H9 (cell line): ENCODE data around the gene KREMEN2. TPM values are rescaled to one million over a fixed set of nuclear protein-coding genes. Genes with fewer than 3 reads are reported as not detected.
A peak's percentile ranks its signal among the peaks of the same experiment; 100 is the strongest.

ENCODE experiments used
- DNase-seq: peaks from one replicate; pipeline ENCODE4 v3.0.0-alpha.2; 2017
- H2AFZ ChIP-seq: one replicate; pipeline ENCODE4 v1.6.1; 2013; ENCODE audit warnings: mild to moderate bottlenecking, low read length, control low read depth, moderate library complexity
- H2AK5ac ChIP-seq: 2 replicates; pipeline ENCODE4 v1.6.1; 2013; ENCODE audit warnings: low read length, control low read depth, mixed read lengths; ENCODE audit not compliant: insufficient read length
- H2BK120ac ChIP-seq: one replicate; pipeline ENCODE4 v1.6.1; 2013; ENCODE audit warnings: low read depth, mild to moderate bottlenecking, low read length, control low read depth, inconsistent platforms; ENCODE audit not compliant: poor library complexity, severe bottlenecking
- H2BK12ac ChIP-seq: 2 replicates; pipeline ENCODE4 v1.6.1; 2013; ENCODE audit warnings: low read length, control low read depth, mixed read lengths, low read depth; ENCODE audit not compliant: insufficient read length
- H2BK15ac ChIP-seq: 2 replicates; pipeline ENCODE4 v1.6.1; 2013; ENCODE audit warnings: low read depth, low read length, control low read depth
- H2BK20ac ChIP-seq: one replicate; pipeline ENCODE4 v1.6.1; 2013; ENCODE audit warnings: low read depth, mild to moderate bottlenecking, low read length, control low read depth, inconsistent platforms; ENCODE audit not compliant: poor library complexity, severe bottlenecking
- H2BK5ac ChIP-seq: 2 replicates; pipeline ENCODE4 v1.6.1; 2013; ENCODE audit warnings: low read length, control low read depth, mixed read lengths; ENCODE audit not compliant: insufficient read length
- H3K14ac ChIP-seq: 2 replicates; pipeline ENCODE4 v1.6.1; 2013; ENCODE audit warnings: low read length, control low read depth; ENCODE audit not compliant: insufficient read depth
- H3K18ac ChIP-seq: 2 replicates; pipeline ENCODE4 v1.6.1; 2013; ENCODE audit warnings: low read depth, mild to moderate bottlenecking, mixed read lengths, low read length, control low read depth; ENCODE audit not compliant: insufficient read length
- H3K23ac ChIP-seq: 2 replicates; pipeline ENCODE4 v1.6.1; 2013; ENCODE audit warnings: low read length, control low read depth, mixed read lengths, low read depth; ENCODE audit not compliant: insufficient read length
- H3K23me2 ChIP-seq: 2 replicates; pipeline ENCODE4 v1.6.1; 2013; ENCODE audit warnings: low read depth, mild to moderate bottlenecking, mixed read lengths, low read length, control low read depth; ENCODE audit not compliant: insufficient read length, poor library complexity, severe bottlenecking
- H3K27ac ChIP-seq: 2 replicates; pipeline ENCODE4 v1.5.1; 2013; ENCODE audit warnings: low read length, control low read depth, mixed read lengths, low read depth; ENCODE audit not compliant: insufficient read length
- H3K27me3 ChIP-seq: 2 replicates; pipeline ENCODE4 v1.6.1; 2013; ENCODE audit warnings: low read length, control low read depth, inconsistent platforms; ENCODE audit not compliant: insufficient read depth
- H3K4ac ChIP-seq: 2 replicates; pipeline ENCODE4 v1.6.1; 2013; ENCODE audit warnings: low read depth, mild to moderate bottlenecking, control low read depth, inconsistent platforms, low read length, moderate library complexity
- H3K4me1 ChIP-seq: 2 replicates; pipeline ENCODE4 v1.6.1; 2013; ENCODE audit warnings: low read length, control low read depth, inconsistent platforms; ENCODE audit not compliant: insufficient read depth
- H3K4me2 ChIP-seq: 2 replicates; pipeline ENCODE4 v1.6.1; 2013; ENCODE audit warnings: low read length, control low read depth, mixed read lengths; ENCODE audit not compliant: insufficient read length, insufficient read depth
- H3K56ac ChIP-seq: 2 replicates; pipeline ENCODE4 v1.6.1; 2013; ENCODE audit warnings: low read depth, mild to moderate bottlenecking, mixed read lengths, low read length, control low read depth; ENCODE audit not compliant: insufficient read length
- H3K79me1 ChIP-seq: 2 replicates; pipeline ENCODE4 v1.6.1; 2013; ENCODE audit warnings: low read depth, mild to moderate bottlenecking, moderate library complexity, low read length, control low read depth, inconsistent platforms; ENCODE audit not compliant: insufficient read depth, poor library complexity, severe bottlenecking
- H3K79me2 ChIP-seq: 2 replicates; pipeline ENCODE4 v1.6.1; 2013; ENCODE audit warnings: low read length, control low read depth, inconsistent platforms; ENCODE audit not compliant: insufficient read depth
- H3K9ac ChIP-seq: 2 replicates; pipeline ENCODE4 v1.6.1; 2013; ENCODE audit warnings: low read length, control low read depth, mixed read lengths; ENCODE audit not compliant: insufficient read length; ENCODE audit errors: extremely low read depth
- H3K9me3 ChIP-seq: one replicate; pipeline ENCODE4 v1.6.1; 2013; ENCODE audit warnings: low read depth, low read length, inconsistent platforms; ENCODE audit not compliant: control insufficient read depth
- H3T11ph ChIP-seq: one replicate; pipeline ENCODE4 v1.6.1; 2013; ENCODE audit warnings: mild to moderate bottlenecking, low read length, control low read depth, inconsistent platforms
- H4K20me1 ChIP-seq: one replicate; pipeline ENCODE4 v1.6.1; 2013; ENCODE audit not compliant: control insufficient read depth, insufficient read length, insufficient read depth
- H4K5ac ChIP-seq: 2 replicates; pipeline ENCODE4 v1.6.1; 2013; ENCODE audit warnings: low read depth, mild to moderate bottlenecking, mixed read lengths, low read length, control low read depth; ENCODE audit not compliant: insufficient read length
- H4K8ac ChIP-seq: replicated peaks from 2 replicates; pipeline ENCODE4 v1.6.1; 2013; ENCODE audit warnings: low read length, control low read depth, mixed read lengths, low read depth; ENCODE audit not compliant: insufficient read length
- H4K91ac ChIP-seq: 2 replicates; pipeline ENCODE4 v1.6.1; 2013; ENCODE audit warnings: low read depth, mild to moderate bottlenecking, moderate library complexity, mixed read lengths, low read length, control low read depth; ENCODE audit not compliant: insufficient read length
- H3K27ac Mint-ChIP-seq, 3 experiments: 2 replicates in 2 of 3; 3 replicates in 1 of 3; pipeline ENCODE4 v1.8.0; 2020 to 2021; ENCODE audit warnings: mixed read lengths in 3 of 3, mild to moderate bottlenecking in 1 of 3, moderate library complexity in 1 of 3
- H3K27me3 Mint-ChIP-seq: 2 replicates; pipeline ENCODE4 v1.8.0; 2021; ENCODE audit warnings: low read depth, mild to moderate bottlenecking, moderate library complexity, mixed read lengths
- H3K36me3 Mint-ChIP-seq, 3 experiments: 2 replicates in 2 of 3; 3 replicates in 1 of 3; pipeline ENCODE4 v1.8.0; 2020 to 2021; ENCODE audit warnings: low read depth in 3 of 3, mixed read lengths in 3 of 3; ENCODE audit not compliant: insufficient read depth in 1 of 3
- H3K4me1 Mint-ChIP-seq, 2 experiments: 2 replicates each; pipeline ENCODE4 v1.8.0; 2020; ENCODE audit warnings: mixed read lengths in 2 of 2
- H3K4me3 Mint-ChIP-seq, 2 experiments: 2 replicates in 1 of 2; 3 replicates in 1 of 2; pipeline ENCODE4 v1.8.0; 2020 to 2021; ENCODE audit warnings: mild to moderate bottlenecking in 2 of 2, mixed read lengths in 2 of 2, moderate library complexity in 1 of 2
- H3K9me3 Mint-ChIP-seq, 2 experiments: 2 replicates in 1 of 2; 3 replicates in 1 of 2; pipeline ENCODE4 v1.8.0; 2020; ENCODE audit warnings: mild to moderate bottlenecking in 2 of 2, mixed read lengths in 2 of 2, moderate library complexity in 1 of 2
- WGBS: extraction: QIAGEN DNeasy Blood & Tissue Kit; methylation state at CpG from one replicate; pipeline ENCODE4 v1.1.7; 2013; ENCODE audit warnings: missing lambda C conversion rate, low lambda C conversion rate, mixed read lengths; ENCODE audit not compliant: insufficient read length; ENCODE audit errors: extremely low coverage; 5-methylcytosine and 5-hydroxymethylcytosine counted together
- total RNA-seq: library from RNA; stranded (reverse); gene quantifications from 2 replicates; pipeline ENCODE4 v1.2.1, GENCODE V29; 2021
- TF ChIP-seq, protein P1 (sequence below): fragments of 200-600 bp; sonication (generic); conservative IDR thresholded peaks from 3 replicates; pipeline ENCODE4 v1.8.0; 2021; ENCODE audit warnings: antibody characterized with exemption, mild to moderate bottlenecking

KREMEN2 gene
- total RNA-seq, 1 experiment from 2014 or later, result 12.8 TPM

DNA sequence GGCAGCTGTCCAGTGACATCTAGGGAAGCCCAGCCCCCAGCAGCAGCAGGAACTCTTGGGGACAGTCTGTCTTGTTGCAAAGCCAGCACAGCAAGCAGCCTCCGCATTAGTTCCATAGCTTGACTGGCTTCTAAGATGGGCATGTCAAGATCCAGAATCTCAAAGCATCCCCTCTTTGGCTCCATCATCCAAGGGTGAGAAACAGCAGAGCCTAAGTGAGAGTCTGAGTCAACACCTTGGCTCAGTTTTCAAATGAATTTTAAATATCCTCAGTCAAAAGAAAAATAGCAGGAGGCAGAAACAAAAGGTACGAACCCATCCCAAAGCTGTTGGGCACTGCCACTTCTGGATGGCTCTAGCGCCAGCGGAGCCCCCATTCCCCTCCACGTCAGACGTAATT is 50.9 kb downstream of the KREMEN2 start:
- TF ChIP-seq, protein P1, sequence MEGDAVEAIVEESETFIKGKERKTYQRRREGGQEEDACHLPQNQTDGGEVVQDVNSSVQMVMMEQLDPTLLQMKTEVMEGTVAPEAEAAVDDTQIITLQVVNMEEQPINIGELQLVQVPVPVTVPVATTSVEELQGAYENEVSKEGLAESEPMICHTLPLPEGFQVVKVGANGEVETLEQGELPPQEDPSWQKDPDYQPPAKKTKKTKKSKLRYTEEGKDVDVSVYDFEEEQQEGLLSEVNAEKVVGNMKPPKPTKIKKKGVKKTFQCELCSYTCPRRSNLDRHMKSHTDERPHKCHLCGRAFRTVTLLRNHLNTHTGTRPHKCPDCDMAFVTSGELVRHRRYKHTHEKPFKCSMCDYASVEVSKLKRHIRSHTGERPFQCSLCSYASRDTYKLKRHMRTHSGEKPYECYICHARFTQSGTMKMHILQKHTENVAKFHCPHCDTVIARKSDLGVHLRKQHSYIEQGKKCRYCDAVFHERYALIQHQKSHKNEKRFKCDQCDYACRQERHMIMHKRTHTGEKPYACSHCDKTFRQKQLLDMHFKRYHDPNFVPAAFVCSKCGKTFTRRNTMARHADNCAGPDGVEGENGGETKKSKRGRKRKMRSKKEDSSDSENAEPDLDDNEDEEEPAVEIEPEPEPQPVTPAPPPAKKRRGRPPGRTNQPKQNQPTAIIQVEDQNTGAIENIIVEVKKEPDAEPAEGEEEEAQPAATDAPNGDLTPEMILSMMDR, result no peak
- peak overlapping the region in 2 of 3 experiments; percentile 82 to 93; a peak in 4 of 7 replicates for H3K27ac Mint-ChIP-seq
- Histone ChIP-seq H4K20me1 (no peaks in the 10 kb centered on the region), H3K4me2 (no peak overlapping the region), H2BK12ac (no peak overlapping the region), H4K8ac (no peak overlapping the region), H3K23ac (no peak overlapping the region), H4K91ac (no peak overlapping the region), H4K5ac (no peak overlapping the region), H2BK20ac (no peak overlapping the region), H3K79me1 (no peaks in the 10 kb centered on the region), H3K27me3 (no peaks in the 10 kb centered on the region), H3K4me1 (no peaks in the 10 kb centered on the region; the same call in 1 of the 2 replicates), H3K18ac (no peak overlapping the region), H3K9me3 (no peaks in the 10 kb centered on the region), H2BK120ac (no peak overlapping the region), H3K79me2 (peaks cover 9% of the 10 kb centered on the region; the same call in 1 of the 2 replicates), H3K23me2 (peaks cover 17% of the 10 kb centered on the region), H2BK15ac (no peak overlapping the region), H3K27ac (no peak overlapping the region), H2BK5ac (no peak overlapping the region), H3K56ac (no peak overlapping the region), H2AFZ (no peak overlapping the region), H3K4ac (no peak overlapping the region), H3T11ph (no peak overlapping the region), H3K9ac (no peak overlapping the region), H2AK5ac (no peak overlapping the region), H3K14ac (no peak overlapping the region)
- H3K36me3 Mint-ChIP-seq, result peaks cover 21 to 32% (median 30%) of the 10 kb centered on the region in 3 experiments
- peaks cover 10% of the 10 kb centered on the region for H3K27me3 Mint-ChIP-seq
- whole genome bisulfite sequencing, result no CpG with 5 or more reads among the region's 6 CpGs
- H3K9me3 Mint-ChIP-seq, result no peaks in the 10 kb centered on the region; a peak in 2 of 5 replicates
- H3K4me3 Mint-ChIP-seq, result peak overlapping the region; percentile 65 to 91
- peaks cover 43 to 82% of the 10 kb centered on the region in 2 experiments for H3K4me1 Mint-ChIP-seq
- no peak for DNase-seq
